ENCODE measurements around the gene AMD1.

Gene AMD1

DNA sequence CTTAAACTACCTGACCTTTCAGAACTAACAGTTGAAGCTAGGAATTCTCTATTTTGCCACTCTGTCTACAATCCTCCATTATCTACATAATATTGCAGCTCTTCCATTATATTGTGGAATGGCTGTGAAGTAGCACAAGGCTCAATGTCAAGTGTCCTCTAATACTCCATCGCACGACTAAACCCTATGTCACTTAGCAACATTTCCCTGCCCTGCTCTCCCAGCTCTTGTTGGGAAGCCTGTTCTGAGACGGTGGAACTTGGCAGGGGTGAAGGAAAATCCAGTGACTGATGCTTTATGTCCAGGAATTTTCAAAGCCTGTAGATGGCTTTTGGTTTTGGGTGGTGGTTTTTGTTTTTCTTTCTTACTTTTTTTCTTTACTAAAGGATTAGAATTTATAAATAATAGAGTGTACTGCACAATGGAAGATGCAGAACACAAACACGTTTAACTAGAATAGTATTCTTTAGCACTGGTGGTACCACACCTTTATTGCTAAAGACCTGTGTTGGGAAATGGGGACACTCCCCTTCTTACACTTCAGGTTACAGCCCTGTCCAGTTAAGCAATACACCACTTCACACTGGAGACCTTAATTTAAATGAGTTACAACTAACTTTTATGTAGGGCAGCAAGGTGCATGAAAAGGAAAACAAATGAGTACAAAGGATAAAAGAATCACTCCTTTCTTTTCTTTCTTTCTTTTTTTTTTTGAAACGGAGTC is 20.7 kb upstream of the AMD1 start:
- Histone ChIP-seq H3K27ac (ENCODE audit: low read depth, low read length) (no peak overlapping the region), H3K4me3 (ENCODE audit: low read depth in 1 of 2, low read length in 2 of 2) (no peak overlapping the region), H3K36me3 (ENCODE audit: control insufficient read depth in 1 of 2, insufficient read depth in 2 of 2, low read length in 2 of 2) (no peaks in the 10 kb centered on the region), H3K27me3 (ENCODE audit: control insufficient read depth in 1 of 2, insufficient read depth in 2 of 2, low read length in 2 of 2) (no peaks in the 10 kb centered on the region), H3K4me1 (ENCODE audit: control insufficient read depth in 1 of 2, insufficient read depth in 2 of 2, low read length in 2 of 2) (no peaks in the 10 kb centered on the region), H3K9ac (ENCODE audit: low read depth in 1 of 2, low read length in 2 of 2) (no peak overlapping the region), H3K9me3 (ENCODE audit: control insufficient read depth in 1 of 2, low read length in 2 of 2) (no peaks in the 10 kb centered on the region)

DNA sequence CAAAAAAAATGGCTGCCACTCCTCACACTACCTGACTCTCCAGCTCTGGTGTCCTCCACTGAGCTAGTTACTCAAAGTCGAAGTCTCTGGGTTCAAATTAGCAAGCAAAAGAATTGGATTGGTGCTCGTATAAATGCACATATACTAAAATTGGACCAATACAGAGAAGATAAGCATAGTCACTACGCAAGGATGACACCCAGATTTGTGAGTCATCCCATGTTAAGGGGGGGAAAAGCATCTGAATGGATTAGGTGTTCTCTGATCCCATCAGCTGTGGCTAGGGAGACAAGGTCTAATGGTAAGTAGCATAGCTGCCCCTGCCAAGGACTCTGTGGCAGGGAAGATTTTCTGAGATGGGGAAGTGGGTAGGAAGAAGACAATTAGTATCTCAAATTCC is 18.3 kb upstream of the AMD1 start:
- Histone ChIP-seq H3K36me3 (ENCODE audit: control insufficient read depth in 1 of 2, insufficient read depth in 2 of 2, low read length in 2 of 2) (no peaks in the 10 kb centered on the region), H3K9me3 (ENCODE audit: control insufficient read depth in 1 of 2, low read length in 2 of 2) (no peaks in the 10 kb centered on the region), H3K27ac (ENCODE audit: low read depth, low read length) (no peak overlapping the region), H3K9ac (ENCODE audit: low read depth in 1 of 2, low read length in 2 of 2) (no peak overlapping the region), H3K4me3 (ENCODE audit: low read depth in 1 of 2, low read length in 2 of 2) (no peak overlapping the region), H3K27me3 (ENCODE audit: control insufficient read depth in 1 of 2, insufficient read depth in 2 of 2, low read length in 2 of 2) (no peaks in the 10 kb centered on the region), H3K4me1 (ENCODE audit: control insufficient read depth in 1 of 2, insufficient read depth in 2 of 2, low read length in 2 of 2) (no peaks in the 10 kb centered on the region)

DNA sequence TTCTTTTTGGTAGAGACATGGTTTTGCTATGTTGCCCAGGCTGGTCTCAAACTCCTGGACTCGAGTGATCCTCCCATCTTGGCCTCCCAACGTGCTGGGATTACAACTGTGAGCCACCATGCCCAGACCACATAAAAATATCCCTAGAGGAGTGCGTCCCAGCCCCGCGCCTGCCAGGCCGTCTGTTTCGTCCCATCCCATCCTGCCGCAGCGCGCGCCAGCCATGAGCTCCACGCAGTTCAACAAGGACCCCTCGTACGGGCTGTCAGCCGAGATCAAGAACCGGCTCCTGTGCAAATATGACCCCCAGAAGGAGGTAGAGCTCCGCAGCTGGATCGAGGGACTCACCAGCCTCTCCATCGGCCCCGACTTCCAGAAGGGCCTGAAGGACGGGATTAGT is 16.6 kb upstream of the AMD1 start:
- Histone ChIP-seq H3K4me1 (ENCODE audit: control insufficient read depth in 1 of 2, insufficient read depth in 2 of 2, low read length in 2 of 2) (no peaks in the 10 kb centered on the region), H3K27me3 (ENCODE audit: control insufficient read depth in 1 of 2, insufficient read depth in 2 of 2, low read length in 2 of 2) (no peaks in the 10 kb centered on the region), H3K27ac (ENCODE audit: low read depth, low read length) (no peak overlapping the region), H3K4me3 (ENCODE audit: low read depth in 1 of 2, low read length in 2 of 2) (no peak overlapping the region), H3K9me3 (ENCODE audit: control insufficient read depth in 1 of 2, low read length in 2 of 2) (no peaks in the 10 kb centered on the region), H3K9ac (ENCODE audit: low read depth in 1 of 2, low read length in 2 of 2) (no peak overlapping the region), H3K36me3 (ENCODE audit: control insufficient read depth in 1 of 2, insufficient read depth in 2 of 2, low read length in 2 of 2) (no peaks in the 10 kb centered on the region)

GRCh38 chr6:110858562-110859214 is 15.9 kb upstream of the AMD1 start:
- H3K4me3 ChIP-seq (ENCODE audit: low read depth in 1 of 2, low read length in 2 of 2), result no peak overlapping the region
- no peaks in the 10 kb centered on the region for H3K27me3 ChIP-seq (ENCODE audit: control insufficient read depth in 1 of 2, insufficient read depth in 2 of 2, low read length in 2 of 2)
- no peak overlapping the region for H3K27ac ChIP-seq (ENCODE audit: low read depth, low read length)
- no peaks in the 10 kb centered on the region for H3K9me3 ChIP-seq (ENCODE audit: control insufficient read depth in 1 of 2, low read length in 2 of 2)
- H3K36me3 ChIP-seq (ENCODE audit: control insufficient read depth in 1 of 2, insufficient read depth in 2 of 2, low read length in 2 of 2), result no peaks in the 10 kb centered on the region
- H3K4me1 ChIP-seq (ENCODE audit: control insufficient read depth in 1 of 2, insufficient read depth in 2 of 2, low read length in 2 of 2), result no peaks in the 10 kb centered on the region
- no peak overlapping the region for H3K9ac ChIP-seq (ENCODE audit: low read depth in 1 of 2, low read length in 2 of 2)

DNA sequence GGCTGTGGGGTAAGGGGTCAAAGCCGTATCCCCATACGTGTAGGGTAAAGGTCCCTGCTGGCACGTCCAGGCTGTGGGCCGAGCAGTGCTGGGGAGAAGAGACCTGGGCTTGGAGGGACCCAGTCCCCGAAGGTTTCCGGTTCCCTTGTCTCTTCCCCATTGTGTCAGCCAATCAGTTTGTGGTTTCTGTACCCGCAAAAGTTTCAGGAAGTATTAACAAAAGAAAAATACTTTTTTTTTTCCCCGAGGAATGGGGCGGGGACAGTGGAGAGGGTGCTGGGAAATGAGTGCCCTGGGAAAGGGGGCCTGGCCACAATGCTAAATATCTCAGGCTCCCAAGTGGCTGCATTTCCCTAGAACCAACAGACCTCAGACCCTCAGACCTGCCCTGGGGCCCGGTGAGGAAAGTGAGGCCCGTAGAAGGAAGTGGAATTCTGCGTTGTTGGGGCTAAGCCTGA is 15.2 kb upstream of the AMD1 start:
- Histone ChIP-seq H3K9me3 (ENCODE audit: control insufficient read depth in 1 of 2, low read length in 2 of 2) (no peaks in the 10 kb centered on the region), H3K36me3 (ENCODE audit: control insufficient read depth in 1 of 2, insufficient read depth in 2 of 2, low read length in 2 of 2) (no peaks in the 10 kb centered on the region), H3K4me3 (ENCODE audit: low read depth in 1 of 2, low read length in 2 of 2) (peak overlapping the region in 1 of 2 donors; percentile 22), H3K9ac (ENCODE audit: low read depth in 1 of 2, low read length in 2 of 2) (no peak overlapping the region), H3K27ac (ENCODE audit: low read depth, low read length) (no peak overlapping the region), H3K4me1 (ENCODE audit: control insufficient read depth in 1 of 2, insufficient read depth in 2 of 2, low read length in 2 of 2) (no peaks in the 10 kb centered on the region), H3K27me3 (ENCODE audit: control insufficient read depth in 1 of 2, insufficient read depth in 2 of 2, low read length in 2 of 2) (no peaks in the 10 kb centered on the region)

DNA sequence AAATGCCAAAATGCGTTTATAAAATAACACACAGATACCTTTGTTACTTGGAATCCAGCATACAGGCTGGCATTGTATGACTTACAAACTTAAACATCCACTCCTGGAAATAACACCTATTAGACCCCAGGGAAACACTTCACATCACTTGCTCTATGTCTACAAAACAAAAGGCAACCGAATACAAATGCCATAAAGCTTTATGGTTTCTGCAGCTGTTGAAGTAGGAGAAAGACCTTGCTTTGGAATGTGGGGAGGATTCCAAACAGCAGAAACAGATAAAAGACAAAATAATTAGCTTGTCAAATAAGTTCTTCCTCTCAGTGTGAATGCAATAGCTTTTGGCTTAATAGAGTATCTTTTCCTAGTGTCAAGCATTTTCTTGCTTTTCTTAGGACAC is 9.8 kb upstream of the AMD1 start:
- Histone ChIP-seq H3K9me3 (ENCODE audit: control insufficient read depth in 1 of 2, low read length in 2 of 2) (no peaks in the 10 kb centered on the region), H3K36me3 (ENCODE audit: control insufficient read depth in 1 of 2, insufficient read depth in 2 of 2, low read length in 2 of 2) (no peaks in the 10 kb centered on the region), H3K27me3 (ENCODE audit: control insufficient read depth in 1 of 2, insufficient read depth in 2 of 2, low read length in 2 of 2) (no peaks in the 10 kb centered on the region), H3K9ac (ENCODE audit: low read depth in 1 of 2, low read length in 2 of 2) (no peak overlapping the region), H3K27ac (ENCODE audit: low read depth, low read length) (no peak overlapping the region), H3K4me1 (ENCODE audit: control insufficient read depth in 1 of 2, insufficient read depth in 2 of 2, low read length in 2 of 2) (no peaks in the 10 kb centered on the region), H3K4me3 (ENCODE audit: low read depth in 1 of 2, low read length in 2 of 2) (no peak overlapping the region)

GRCh38 chr6:110874880-110875547 is 429 bp downstream of the AMD1 start:
- Histone ChIP-seq H3K9ac (ENCODE audit: low read depth in 1 of 2, low read length in 2 of 2) (peak overlapping the region; percentile 73 to 91), H3K4me1 (ENCODE audit: control insufficient read depth in 1 of 2, insufficient read depth in 2 of 2, low read length in 2 of 2) (peaks cover 30 to 35% of the 10 kb centered on the region in 2 donors), H3K27ac (ENCODE audit: low read depth, low read length) (peak overlapping the region; percentile 91), H3K4me3 (ENCODE audit: low read depth in 1 of 2, low read length in 2 of 2) (peak overlapping the region; percentile 93 to 95), H3K27me3 (ENCODE audit: control insufficient read depth in 1 of 2, insufficient read depth in 2 of 2, low read length in 2 of 2) (no peaks in the 10 kb centered on the region), H3K9me3 (ENCODE audit: control insufficient read depth in 1 of 2, low read length in 2 of 2) (no peaks in the 10 kb centered on the region), H3K36me3 (ENCODE audit: control insufficient read depth in 1 of 2, insufficient read depth in 2 of 2, low read length in 2 of 2) (no peaks in the 10 kb centered on the region)

DNA sequence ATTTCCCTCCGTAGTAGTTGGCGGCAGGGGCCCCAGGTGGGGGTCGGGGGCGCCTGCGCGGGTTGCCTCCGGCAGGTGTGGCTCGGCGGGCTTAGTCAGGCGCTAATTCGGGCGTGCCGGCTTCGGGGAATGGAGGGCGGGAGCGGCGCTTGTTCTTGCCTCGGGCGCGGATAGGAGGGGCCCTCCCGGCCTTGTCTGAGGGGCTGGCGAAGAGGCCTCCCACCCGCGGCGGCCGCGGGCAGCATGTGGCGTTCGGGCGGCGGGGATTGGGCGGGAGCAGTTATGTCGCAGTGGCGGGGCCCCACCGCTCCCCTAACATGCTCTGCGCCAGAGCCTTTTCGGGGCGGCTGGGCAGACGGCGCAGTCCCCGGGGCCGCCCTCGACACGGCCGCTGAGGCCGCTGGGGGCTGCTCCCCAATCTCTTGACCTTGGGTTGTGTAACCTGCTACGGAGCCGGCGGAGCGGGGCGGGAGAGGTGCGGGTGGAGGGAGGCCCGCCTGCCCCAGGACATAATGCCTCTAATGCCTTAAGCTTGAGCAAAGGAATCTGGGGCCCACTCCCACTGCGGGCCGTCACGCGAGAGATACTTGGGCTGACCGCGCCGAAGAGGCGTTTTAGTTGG is 1.1 kb downstream of the AMD1 start:
- H3K27me3 ChIP-seq (ENCODE audit: control insufficient read depth in 1 of 2, insufficient read depth in 2 of 2, low read length in 2 of 2), result no peaks in the 10 kb centered on the region
- H3K27ac ChIP-seq (ENCODE audit: low read depth, low read length), result peak overlapping the region; percentile 91
- H3K9me3 ChIP-seq (ENCODE audit: control insufficient read depth in 1 of 2, low read length in 2 of 2), result no peaks in the 10 kb centered on the region
- peak overlapping the region; percentile 93 to 95 for H3K4me3 ChIP-seq (ENCODE audit: low read depth in 1 of 2, low read length in 2 of 2)
- H3K36me3 ChIP-seq (ENCODE audit: control insufficient read depth in 1 of 2, insufficient read depth in 2 of 2, low read length in 2 of 2), result no peaks in the 10 kb centered on the region
- H3K4me1 ChIP-seq (ENCODE audit: control insufficient read depth in 1 of 2, insufficient read depth in 2 of 2, low read length in 2 of 2), result peaks cover 37 to 41% of the 10 kb centered on the region in 2 donors
- peak overlapping the region; percentile 73 to 91 for H3K9ac ChIP-seq (ENCODE audit: low read depth in 1 of 2, low read length in 2 of 2)

GRCh38 chr6:110876170-110876773 is 1.7 kb downstream of the AMD1 start:
- H3K36me3 ChIP-seq (ENCODE audit: control insufficient read depth in 1 of 2, insufficient read depth in 2 of 2, low read length in 2 of 2), result no peaks in the 10 kb centered on the region
- H3K27me3 ChIP-seq (ENCODE audit: control insufficient read depth in 1 of 2, insufficient read depth in 2 of 2, low read length in 2 of 2), result no peaks in the 10 kb centered on the region
- peak overlapping the region; percentile 93 to 95 for H3K4me3 ChIP-seq (ENCODE audit: low read depth in 1 of 2, low read length in 2 of 2)
- H3K9ac ChIP-seq (ENCODE audit: low read depth in 1 of 2, low read length in 2 of 2), result peak overlapping the region; percentile 73 to 91
- no peaks in the 10 kb centered on the region for H3K9me3 ChIP-seq (ENCODE audit: control insufficient read depth in 1 of 2, low read length in 2 of 2)
- peaks cover 40 to 43% of the 10 kb centered on the region in 2 donors for H3K4me1 ChIP-seq (ENCODE audit: control insufficient read depth in 1 of 2, insufficient read depth in 2 of 2, low read length in 2 of 2)
- H3K27ac ChIP-seq (ENCODE audit: low read depth, low read length), result peak overlapping the region; percentile 91

Data from duodenal mucosa (tissue), 2 donors.